NAMALWA (cell line): ENCODE measurements around the gene TARBP1.

ENCODE experiments used
- DNase-seq: peaks from one replicate; pipeline ENCODE4 v3.0.0-alpha.2; 2015; ENCODE audit warnings: low spot score

Gene TARBP1

GRCh38 chr1:234345237-234345636 is 133.7 kb downstream of the TARBP1 start:
- DNase-seq: no peak

- DNase-seq: no peak
Measured at GRCh38 chr1:234342774-234343173, 136.2 kb downstream of the TARBP1 start.
